Activated CD8-positive, alpha-beta memory T cell treated with anti-CD3 and anti-CD28 coated beads for 48 hours (primary cell): ENCODE measurements around the gene MRPL45.

ENCODE experiments used
- DNase-seq, 3 experiments: peaks; one replicate each; pipeline ENCODE4 v3.0.0-alpha.2; 2020; ENCODE audit warnings: low read depth in 2 of 3, low spot score in 2 of 3

Gene MRPL45

GRCh38 chr17:38344420-38344745 is 47.4 kb downstream of the MRPL45 start:
- DNase-seq: no peak

GRCh38 chr17:38345743-38346142 is 48.8 kb downstream of the MRPL45 start:
- no peak for DNase-seq

- DNase-seq: peak; percentile 51 to 71 (median 58)
Observed at GRCh38 chr17:38349097-38349730, 52.2 kb downstream of the MRPL45 start.

- no peak for DNase-seq
Observed at GRCh38 chr17:38350035-38350434, 53.1 kb downstream of the MRPL45 start.

GRCh38 chr17:38351412-38352222 is 54.6 kb downstream of the MRPL45 start, which contains the start of gene SOCS7:
Gene SOCS7 (plus strand): TSS chr17:38351844. CDS start chr17:38352053, 209 bp downstream.
- DNase-seq: peak; percentile 80 to 94 (median 93)

GRCh38 chr17:38352245-38353085 is 55.5 kb downstream of the MRPL45 start:
- DNase-seq: peak in 2 of 3 experiments; percentile 4 to 13

DNA sequence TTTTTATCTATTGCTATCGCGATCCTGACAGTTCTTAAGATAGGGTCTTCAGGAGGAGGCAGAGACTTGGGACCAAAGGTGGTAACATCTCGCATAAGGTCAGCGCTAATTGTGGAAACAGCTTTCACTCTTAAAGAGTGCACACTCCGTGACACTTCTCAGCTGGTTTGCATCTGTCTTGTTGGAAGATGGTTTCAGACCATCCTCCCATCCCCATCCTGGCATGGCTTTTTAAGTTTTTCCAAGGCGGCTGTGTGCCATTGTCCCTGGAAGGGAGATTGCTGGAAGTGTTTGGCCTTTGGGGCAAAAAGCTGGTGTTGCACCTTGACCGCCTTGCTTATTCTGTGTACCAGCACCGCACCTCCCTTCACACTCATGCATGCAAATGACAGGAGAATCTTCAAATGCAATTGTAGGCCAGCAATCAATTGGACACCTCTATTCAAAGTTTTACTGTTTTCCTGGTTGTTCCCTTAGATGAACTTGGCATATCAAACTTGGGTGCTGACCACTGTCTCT is 56.2 kb downstream of the MRPL45 start:
- no peak for DNase-seq

- no peak for DNase-seq
Observed at GRCh38 chr17:38353668-38354067, 56.7 kb downstream of the MRPL45 start.

GRCh38 chr17:38354466-38354865 is 57.5 kb downstream of the MRPL45 start:
- no peak for DNase-seq

DNA sequence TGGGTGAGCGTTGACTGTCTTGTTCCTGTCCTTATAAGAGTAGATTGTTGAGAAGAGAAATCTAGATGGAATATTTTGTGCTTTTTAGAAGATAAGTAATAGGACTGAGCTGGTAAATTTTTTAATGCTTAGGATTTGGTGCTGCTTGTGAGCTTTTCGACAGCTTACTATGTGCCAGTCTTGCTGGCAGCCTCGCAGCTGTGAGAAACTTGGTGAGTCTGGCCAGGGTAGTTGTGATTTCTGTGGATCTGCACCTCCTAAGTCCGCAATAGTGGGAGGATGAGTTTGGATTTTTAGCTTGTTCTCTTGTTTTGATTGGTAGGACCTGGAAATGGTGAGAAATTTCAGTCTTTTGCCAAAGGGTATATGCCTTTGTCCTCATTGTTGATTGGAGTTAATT is 58.3 kb downstream of the MRPL45 start:
- DNase-seq: no peak

DNA sequence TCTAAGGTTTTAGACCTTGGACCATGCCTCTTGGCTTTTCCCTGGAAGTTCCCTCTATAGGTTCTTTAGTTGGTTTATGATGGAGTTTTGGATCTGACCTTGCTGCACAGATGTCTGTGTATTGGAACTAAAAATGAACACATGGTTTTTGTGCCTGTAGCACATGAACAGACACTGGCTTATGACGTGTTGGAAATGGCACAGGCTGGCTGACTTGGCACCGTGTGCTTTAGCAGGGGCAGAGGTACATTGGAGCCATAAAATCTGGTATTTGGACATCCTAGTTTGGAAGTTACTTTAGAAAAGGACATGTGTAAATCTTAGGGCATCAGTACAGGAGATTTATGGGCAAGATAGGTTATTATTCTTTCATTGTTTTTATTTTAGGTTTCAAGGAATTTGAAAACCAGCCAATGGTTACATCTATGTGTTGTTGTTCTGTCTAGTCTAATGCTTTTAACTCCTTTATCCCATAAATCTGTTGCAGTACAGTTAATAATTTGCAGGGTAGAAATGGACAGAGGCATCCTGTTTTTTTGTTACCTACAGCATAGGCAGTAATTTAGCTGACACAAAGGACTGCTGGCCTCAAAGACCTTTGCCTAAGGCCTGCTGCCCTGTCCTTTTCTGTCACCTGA is 60.6 kb downstream of the MRPL45 start:
- DNase-seq: no peak

GRCh38 chr17:38358586-38359513 is 61.9 kb downstream of the MRPL45 start:
- DNase-seq: no peak

- no peak for DNase-seq
Observed at GRCh38 chr17:38361694-38362465, 64.9 kb downstream of the MRPL45 start.

GRCh38 chr17:38363016-38363415 is 66.0 kb downstream of the MRPL45 start:
- no peak for DNase-seq

- DNase-seq: no peak
Observed at GRCh38 chr17:38364741-38365140, 67.8 kb downstream of the MRPL45 start.

DNA sequence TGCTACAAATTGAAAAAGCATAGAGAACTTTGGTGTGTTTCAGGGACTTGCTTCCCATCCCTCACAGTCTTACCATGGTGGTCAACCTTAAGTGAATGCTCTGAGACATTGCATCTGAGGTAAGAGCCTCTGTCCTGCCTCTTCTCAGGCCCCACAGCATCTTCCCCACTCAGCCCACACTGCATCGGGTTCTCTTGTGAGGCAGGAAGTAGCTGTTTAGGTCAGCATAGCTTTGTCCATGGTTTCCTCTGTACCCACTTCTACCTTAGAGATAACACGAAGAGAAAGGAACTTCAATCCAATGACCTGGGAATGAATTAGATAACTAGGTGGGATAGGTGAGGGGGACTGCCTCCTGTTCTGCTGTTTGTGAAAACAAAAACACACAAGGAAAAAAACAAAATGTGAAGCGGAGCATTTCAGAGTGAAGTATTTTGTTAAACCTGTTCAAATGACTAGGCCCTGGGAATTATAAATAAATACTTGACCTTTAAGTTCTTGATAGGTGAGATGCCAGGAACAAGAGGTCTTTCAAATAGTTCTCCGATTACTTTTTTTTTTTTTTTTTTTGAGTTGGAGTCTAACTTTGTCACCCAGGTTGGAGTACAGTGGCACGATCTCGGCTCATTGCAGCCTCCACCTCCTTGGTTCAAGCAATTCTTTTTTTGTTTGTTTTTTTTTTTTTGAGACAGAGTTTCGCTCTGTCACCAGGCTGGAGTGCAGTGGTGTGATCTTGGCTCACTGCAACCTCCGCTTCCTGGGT is 72.3 kb downstream of the MRPL45 start:
- no peak for DNase-seq
